H54 (cell line): ENCODE data around the gene PTPN18.

Experiments
- DNase-seq: peaks from one replicate; pipeline ENCODE4 v3.0.0; 2011; ENCODE audit warnings: low spot score, mixed read lengths; ENCODE audit not compliant: insufficient read length
- FAIRE-seq: peaks from 3 replicates; lab custom pipeline; 2011; peaks lifted over from hg19 to GRCh38; lab: Jason Lieb, UNC
- POLR2A ChIP-seq: IDR thresholded peaks from 2 replicates; pipeline ENCODE4 v1.6.1; 2011; ENCODE audit warnings: low read depth, mild to moderate bottlenecking, low read length

Gene PTPN18

GRCh38 chr2:130335226-130335625 is 20.6 kb upstream of the PTPN18 start:
- TF ChIP-seq POLR2A = no peak
- FAIRE-seq = no peak
- no peak for DNase-seq

GRCh38 chr2:130336150-130336876 is 19.5 kb upstream of the PTPN18 start:
- DNase-seq (no peak), FAIRE-seq (no peak)
- TF ChIP-seq POLR2A = no peak

- no peak for DNase-seq
- peak; percentile 54; the same call in 1 of the 2 replicates for TF ChIP-seq POLR2A
- no peak for FAIRE-seq
Measured at GRCh38 chr2:130336877-130337734, 18.8 kb upstream of the PTPN18 start.

- FAIRE-seq = no peak
- TF ChIP-seq POLR2A = no peak
- DNase-seq = no peak
Measured at GRCh38 chr2:130337735-130338325, 18.0 kb upstream of the PTPN18 start.

GRCh38 chr2:130338793-130339345 is 17.0 kb upstream of the PTPN18 start:
- FAIRE-seq (no peak), DNase-seq (no peak)
- TF ChIP-seq POLR2A = no peak

GRCh38 chr2:130339885-130340745 is 15.7 kb upstream of the PTPN18 start:
- TF ChIP-seq POLR2A = no peak
- FAIRE-seq (no peak), DNase-seq (no peak)

GRCh38 chr2:130341562-130342019 is 14.3 kb upstream of the PTPN18 start:
- FAIRE-seq = no peak
- DNase-seq = no peak
- no peak for TF ChIP-seq POLR2A

GRCh38 chr2:130342020-130342532 is 13.8 kb upstream of the PTPN18 start:
- DNase-seq (peak; percentile 91), FAIRE-seq (peak; percentile 86)
- TF ChIP-seq POLR2A = peak; percentile 27; the same call in 1 of the 2 replicates

- DNase-seq (peak; percentile 81), FAIRE-seq (peak; percentile 94)
- peak; percentile 47 for TF ChIP-seq POLR2A
Measured at GRCh38 chr2:130342533-130343275, 13.2 kb upstream of the PTPN18 start, which contains the start of gene IMP4. TSS of gene IMP4 (plus strand) at chr2:130342897. CDS start at chr2:130342933, 36 bp downstream.

- no peak for TF ChIP-seq POLR2A
- DNase-seq = no peak
- no peak for FAIRE-seq
Measured at GRCh38 chr2:130344578-130344977, 11.3 kb upstream of the PTPN18 start.

- FAIRE-seq (no peak), DNase-seq (no peak)
- TF ChIP-seq POLR2A = no peak
Measured at GRCh38 chr2:130345091-130345490, 10.8 kb upstream of the PTPN18 start.

GRCh38 chr2:130345611-130346010 is 10.2 kb upstream of the PTPN18 start:
- FAIRE-seq = no peak
- TF ChIP-seq POLR2A = no peak
- DNase-seq = no peak
